Activated CD4-positive, alpha-beta memory T cell treated with anti-CD3 and anti-CD28 coated beads for 36 hours (primary cell): ENCODE results near the gene EHD1. TPM values are rescaled to one million over a fixed set of nuclear protein-coding genes. Genes with fewer than 3 reads are reported as not detected.
A peak's percentile ranks its signal among the peaks of the same experiment; 100 is the strongest.

Experiments
- CTCF ChIA-PET: fragments of 350-600 bp; sonication (Branson Sonifier 250); formaldehyde crosslinking; loops from one replicate; lab custom pipeline; 2021; ENCODE audit warnings: antibody characterized with exemption, inconsistent platforms; lab: Charles Lee
- POLR2A ChIA-PET: fragments of 350-600 bp; sonication (Branson Sonifier 250); formaldehyde crosslinking; loops from one replicate; lab custom pipeline; 2021; ENCODE audit warnings: antibody characterized with exemption; lab: Charles Lee
- DNase-seq: peaks from one replicate; pipeline ENCODE4 v3.0.0-alpha.2; 2020
- H3K27ac Mint-ChIP-seq: one replicate; pipeline ENCODE4 v1.8.0; 2021; ENCODE audit warnings: mixed read lengths
- H3K27me3 Mint-ChIP-seq: one replicate; pipeline ENCODE4 v1.8.0; 2021; ENCODE audit warnings: mixed read lengths
- H3K36me3 Mint-ChIP-seq: one replicate; pipeline ENCODE4 v1.8.0; 2021; ENCODE audit warnings: mixed read lengths
- H3K4me1 Mint-ChIP-seq: one replicate; pipeline ENCODE4 v1.8.0; 2021; ENCODE audit warnings: low read depth, mixed read lengths
- H3K4me3 Mint-ChIP-seq: one replicate; pipeline ENCODE4 v1.8.0; 2021; ENCODE audit warnings: mild to moderate bottlenecking, mixed read lengths
- H3K9me3 Mint-ChIP-seq: one replicate; pipeline ENCODE4 v1.8.0; 2021; ENCODE audit warnings: mixed read lengths
- intact Hi-C: fragments of 100-400 bp; cut with micrococcal nuclease; formaldehyde crosslinking; loops from one replicate; pipeline ENCODE4 v1.15.1; 2023
- total RNA-seq, 2 experiments: library from RNA; stranded (reverse); gene quantifications; one replicate each; pipeline ENCODE4 v1.2.3, GENCODE V29; 2021

Gene EHD1
- total RNA-seq, 2 experiments from 2014 or later = 103 to 113 TPM

GRCh38 chr11:64854534-64855502 is 23.6 kb downstream of the EHD1 start:
- Mint-ChIP-seq H3K4me1 (peaks cover 88% of the 10 kb centered on the region), H3K36me3 (peaks cover 58% of the 10 kb centered on the region), H3K9me3 (no peaks in the 10 kb centered on the region), H3K4me3 (peak overlapping the region; percentile 45), H3K27ac (peak overlapping the region; percentile 79), H3K27me3 (no peaks in the 10 kb centered on the region)
- intact Hi-C loops = loop anchor here (5.0 kb wide), 1 partner anchor 477 kb away; the partner anchor contains the start of gene DPF2
- POLR2A ChIA-PET = interaction anchor here (6.3 to 20.4 kb wide), 3 partner anchors 10 to 24 kb away, joined by 31 to 460 read pairs (median 67); partner anchors contain the start of gene EHD1
- CTCF ChIA-PET = interaction anchor here (14.8 to 29.1 kb wide), 3 partner anchors 5 to 32 kb away, joined by 328 to 1198 read pairs (median 328); partner anchors contain the start of genes CDC42BPG and EHD1
- DNase-seq = peak; percentile 75

DNA sequence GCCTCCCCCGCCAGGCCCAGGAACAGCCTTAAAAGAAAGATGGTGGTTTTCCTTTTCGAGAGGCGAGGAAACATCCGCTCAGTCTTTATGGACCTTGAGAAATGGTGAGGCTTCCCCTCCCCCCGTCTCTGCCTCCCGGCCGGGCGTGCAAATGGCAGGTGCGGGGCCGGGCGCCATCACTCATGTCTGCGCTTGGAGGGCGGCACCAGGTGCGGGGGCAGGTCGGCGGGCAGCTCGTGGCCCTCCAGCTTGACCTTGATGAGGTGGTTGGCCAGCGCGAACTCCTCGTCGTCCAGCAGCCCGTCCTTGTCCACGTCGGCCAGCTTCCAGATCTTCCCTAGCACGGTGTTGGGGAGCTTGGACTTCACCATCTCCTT is 24.3 kb downstream of the EHD1 start:
- CTCF ChIA-PET = interaction anchor here (14.8 to 29.1 kb wide), 3 partner anchors 4 to 32 kb away, joined by 328 to 1198 read pairs (median 328); partner anchors contain the start of genes CDC42BPG and EHD1
- peaks cover 88% of the 10 kb centered on the region for H3K4me1 Mint-ChIP-seq
- no peaks in the 10 kb centered on the region for H3K27me3 Mint-ChIP-seq
- peak overlapping the region; percentile 79 for H3K27ac Mint-ChIP-seq
- POLR2A ChIA-PET = interaction anchor here (6.3 to 20.4 kb wide), 3 partner anchors 11 to 25 kb away, joined by 31 to 460 read pairs (median 67); partner anchors contain the start of gene EHD1
- H3K4me3 Mint-ChIP-seq = no peak overlapping the region
- peaks cover 51% of the 10 kb centered on the region for H3K36me3 Mint-ChIP-seq
- DNase-seq = no peak
- intact Hi-C loops = loop anchor here (5.0 kb wide), 1 partner anchor 478 kb away; the partner anchor contains the start of gene DPF2
- no peaks in the 10 kb centered on the region for H3K9me3 Mint-ChIP-seq

DNA sequence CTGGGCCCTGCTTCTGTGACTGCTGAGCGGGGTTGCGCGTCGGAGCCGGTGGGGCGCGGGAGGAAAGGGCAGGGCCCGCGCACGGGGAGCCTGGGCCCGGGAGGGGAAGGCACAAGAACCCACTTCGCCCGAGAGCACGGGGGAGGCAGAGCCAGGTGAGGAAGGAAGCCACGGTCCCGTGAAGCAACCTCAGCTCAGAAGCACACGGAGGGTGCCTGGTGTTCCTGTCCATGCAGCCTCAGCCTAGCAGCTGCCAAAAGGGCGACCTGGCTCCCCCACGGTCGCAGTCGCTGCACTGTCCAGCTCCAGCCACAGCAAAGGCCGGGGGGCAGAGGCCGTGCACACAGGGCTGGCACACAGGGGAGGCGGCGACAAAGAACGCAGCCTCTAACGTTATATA is 24.7 kb downstream of the EHD1 start:
- no peak for DNase-seq
- CTCF ChIA-PET = interaction anchor here (1.1 to 29.1 kb wide), 4 partner anchors 4 to 160 kb away, joined by 4 to 1198 read pairs (median 328); partner anchors contain the start of genes ARL2, CDC42BPG and EHD1
- H3K9me3 Mint-ChIP-seq = no peaks in the 10 kb centered on the region
- intact Hi-C loops = loop anchor here (5.0 kb wide), 1 partner anchor 479 kb away; the partner anchor contains the start of gene DPF2
- H3K4me1 Mint-ChIP-seq = peaks cover 88% of the 10 kb centered on the region
- peaks cover 47% of the 10 kb centered on the region for H3K36me3 Mint-ChIP-seq
- POLR2A ChIA-PET = interaction anchor here (6.3 to 20.4 kb wide), 3 partner anchors 11 to 25 kb away, joined by 31 to 460 read pairs (median 67); partner anchors contain the start of gene EHD1
- H3K4me3 Mint-ChIP-seq = no peak overlapping the region
- H3K27ac Mint-ChIP-seq = peak overlapping the region; percentile 69
- H3K27me3 Mint-ChIP-seq = no peaks in the 10 kb centered on the region

- Mint-ChIP-seq H3K4me3 (no peak overlapping the region), H3K4me1 (peaks cover 87% of the 10 kb centered on the region), H3K27ac (peak overlapping the region; percentile 76), H3K36me3 (peaks cover 42% of the 10 kb centered on the region), H3K9me3 (no peaks in the 10 kb centered on the region), H3K27me3 (no peaks in the 10 kb centered on the region)
- CTCF ChIA-PET = interaction anchor here (1.1 to 29.1 kb wide), 4 partner anchors 3 to 161 kb away, joined by 4 to 1198 read pairs (median 328); partner anchors contain the start of genes ARL2, CDC42BPG and EHD1
- POLR2A ChIA-PET = interaction anchor here (1.3 to 20.4 kb wide), 5 partner anchors 9 to 46 kb away, joined by 4 to 460 read pairs (median 31); partner anchors contain the start of gene EHD1
- intact Hi-C loops = loop anchor here (5.0 kb wide), 1 partner anchor 479 kb away; the partner anchor contains the start of gene DPF2
- no peak for DNase-seq
Observed at GRCh38 chr11:64852804-64853509, 25.5 kb downstream of the EHD1 start.

DNA sequence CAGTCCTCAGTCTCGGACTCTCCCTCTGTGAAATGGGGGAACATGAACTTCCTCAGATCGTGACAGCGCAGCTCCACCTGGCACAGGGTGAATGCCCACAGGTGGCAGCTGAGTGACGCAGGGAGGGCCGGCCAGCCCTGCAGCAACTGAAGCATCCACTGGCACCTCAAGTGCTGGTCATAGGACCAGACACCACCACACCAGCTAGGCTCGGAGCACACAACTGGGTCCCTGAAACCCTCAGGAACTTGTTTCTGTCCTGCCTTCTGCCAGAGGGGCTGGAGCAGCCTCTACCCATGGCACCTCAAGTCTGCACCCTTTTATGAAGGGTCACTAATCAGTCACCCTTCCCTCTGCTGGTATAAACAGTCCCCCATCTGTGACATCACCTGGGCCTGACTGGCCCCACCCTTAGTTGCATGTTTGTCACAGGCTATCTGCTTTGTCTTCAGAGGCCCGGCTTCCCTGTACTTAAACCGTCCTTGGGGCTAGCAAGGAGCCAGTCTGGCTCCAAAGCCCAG is 26.5 kb downstream of the EHD1 start:
- intact Hi-C loops = loop anchor here (2.0 to 5.0 kb wide), 2 partner anchors 13 to 480 kb away; partner anchors contain the start of gene DPF2
- H3K36me3 Mint-ChIP-seq = peaks cover 36% of the 10 kb centered on the region
- POLR2A ChIA-PET = interaction anchor here (1.8 to 20.4 kb wide), 4 partner anchors 8 to 27 kb away, joined by 9 to 460 read pairs (median 49); partner anchors contain the start of gene EHD1
- CTCF ChIA-PET = interaction anchor here (1.0 to 29.1 kb wide), 3 partner anchors 10 to 116 kb away, joined by 3 to 1198 read pairs (median 328); partner anchors contain the start of gene EHD1
- DNase-seq = peak; percentile 51
- peak overlapping the region; percentile 21 for H3K4me3 Mint-ChIP-seq
- H3K9me3 Mint-ChIP-seq = no peaks in the 10 kb centered on the region
- H3K27me3 Mint-ChIP-seq = no peaks in the 10 kb centered on the region
- H3K27ac Mint-ChIP-seq = peak overlapping the region; percentile 76
- peaks cover 87% of the 10 kb centered on the region for H3K4me1 Mint-ChIP-seq

- H3K27me3 Mint-ChIP-seq = no peaks in the 10 kb centered on the region
- no peaks in the 10 kb centered on the region for H3K9me3 Mint-ChIP-seq
- CTCF ChIA-PET = interaction anchor here (0.6 to 29.1 kb wide), 5 partner anchors 11 to 163 kb away, joined by 3 to 1198 read pairs (median 56); partner anchors contain the start of genes ARL2 and EHD1
- peak overlapping the region; percentile 76 for H3K27ac Mint-ChIP-seq
- POLR2A ChIA-PET = interaction anchor here (0.9 to 20.4 kb wide), 5 partner anchors 8 to 43 kb away, joined by 3 to 460 read pairs (median 31); partner anchors contain the start of gene EHD1
- peaks cover 29% of the 10 kb centered on the region for H3K36me3 Mint-ChIP-seq
- peak; percentile 82 for DNase-seq
- intact Hi-C loops = loop anchor here (2.0 to 5.0 kb wide), 2 partner anchors 14 to 481 kb away; partner anchors contain the start of gene DPF2
- peak overlapping the region; percentile 37 for H3K4me3 Mint-ChIP-seq
- peaks cover 79% of the 10 kb centered on the region for H3K4me1 Mint-ChIP-seq
Observed at GRCh38 chr11:64850979-64851567, 27.3 kb downstream of the EHD1 start.

GRCh38 chr11:64849598-64850356 is 28.6 kb downstream of the EHD1 start:
- H3K4me1 Mint-ChIP-seq = peaks cover 71% of the 10 kb centered on the region

DNA sequence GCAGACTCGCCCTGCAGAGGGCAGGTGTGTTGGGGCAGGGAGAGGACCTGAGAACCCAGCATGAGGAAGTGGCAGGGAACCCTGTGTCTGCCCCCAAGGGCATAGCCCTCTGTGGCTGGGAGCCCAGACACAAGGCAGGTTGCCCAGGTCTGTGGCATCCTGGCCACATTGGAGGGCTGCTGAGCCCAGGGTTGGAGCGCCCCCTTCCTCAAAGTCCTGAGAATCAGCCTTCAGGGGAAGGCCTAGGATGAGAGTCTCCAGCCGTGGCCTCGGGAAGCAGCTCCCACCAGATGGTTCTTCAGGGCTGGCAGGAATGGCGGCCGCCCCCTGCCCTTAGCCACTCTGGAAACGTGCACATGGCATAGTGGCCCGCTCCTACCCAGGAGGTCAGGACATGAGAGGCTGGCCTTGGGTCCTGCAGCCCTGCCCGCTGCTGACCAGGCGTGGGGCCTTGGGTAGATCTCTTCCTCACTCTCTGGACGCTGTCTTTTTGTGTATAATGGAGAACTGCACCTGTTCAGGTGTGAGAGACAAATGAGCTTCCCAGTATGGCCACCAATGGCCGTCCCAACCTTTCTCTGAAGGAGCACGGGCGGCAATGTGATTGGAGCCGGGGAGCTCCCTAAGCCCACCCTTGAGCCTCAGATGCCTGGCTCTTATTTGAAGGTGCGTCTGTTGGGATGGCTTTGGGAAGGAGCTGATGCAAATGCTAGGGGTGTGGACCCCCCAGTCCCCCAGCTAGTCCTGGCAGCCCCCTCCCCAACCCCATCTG is 29.4 kb downstream of the EHD1 start:
- intact Hi-C loops = loop anchor here (5.0 kb wide), 1 partner anchor 178 kb away; the partner anchor contains the start of gene SNX15
- CTCF ChIA-PET = interaction anchor here (1.0 to 29.1 kb wide), 10 partner anchors 10 to 272 kb away, joined by 3 to 1198 read pairs (median 7); partner anchors contain the start of genes ARL2, ATG2A, EHD1 and TM7SF2
- POLR2A ChIA-PET = interaction anchor here (0.9 to 3.9 kb wide), 11 partner anchors 10 to 286 kb away, joined by 3 to 23 read pairs (median 6); partner anchors contain the start of genes EHD1 and SYVN1
- Mint-ChIP-seq H3K27ac (peak overlapping the region; percentile 5), H3K36me3 (peaks cover 10% of the 10 kb centered on the region), H3K4me3 (no peak overlapping the region), H3K9me3 (no peaks in the 10 kb centered on the region), H3K27me3 (no peaks in the 10 kb centered on the region), H3K4me1 (peaks cover 63% of the 10 kb centered on the region)
- DNase-seq = no peak

More at GRCh38 chr11:64849598-64850356, 28.6 kb downstream of the EHD1 start:
- Mint-ChIP-seq H3K4me3 (no peak overlapping the region), H3K27me3 (no peaks in the 10 kb centered on the region), H3K27ac (peak overlapping the region; percentile 67), H3K9me3 (no peaks in the 10 kb centered on the region), H3K36me3 (peaks cover 17% of the 10 kb centered on the region)
- ChIA-PET POLR2A (interaction anchor here (0.9 to 8.2 kb wide), 6 partner anchors 9 to 285 kb away, joined by 3 to 67 read pairs (median 16); partner anchors contain the start of genes EHD1 and SYVN1), CTCF (interaction anchor here (0.7 to 29.1 kb wide), 6 partner anchors 10 to 261 kb away, joined by 3 to 1198 read pairs (median 30); partner anchors contain the start of genes ARL2 and EHD1)
- intact Hi-C loops = loop anchor here (2.0 to 5.0 kb wide), 3 partner anchors 15 to 483 kb away; partner anchors contain the start of genes DPF2 and SNX15
- no peak for DNase-seq
